ENCODE results near the gene FAXDC2. TPM values are rescaled to one million over a fixed set of nuclear protein-coding genes. Genes with fewer than 3 reads are reported as not detected.
A peak's percentile ranks its signal among the peaks of the same experiment; 100 is the strongest.

The FAXDC2 gene
- total RNA-seq, 1 donor = 17.4 TPM

GRCh38 chr5:154858297-154858971, 8.0 kb upstream of the FAXDC2 start, which contains the start of gene CNOT8:
CNOT8 (plus strand) TSS chr5:154858627; CDS start chr5:154863279, 4,652 bp downstream.
- peak; percentile 97 for DNase-seq (ENCODE audit: low read depth)
- no peak for TF ChIP-seq CTCF (IDR thresholded peaks at IDR 0.05; ENCODE audit: insufficient read depth, low read length)
- H3K4me3 ChIP-seq (ENCODE audit: low read depth, low read length) = peak within 1 kb of the TSS; percentile 69

GRCh38 chr5:154857530-154858296, 7.3 kb upstream of the FAXDC2 start:
- TF ChIP-seq CTCF (IDR thresholded peaks at IDR 0.05; ENCODE audit: insufficient read depth, low read length) = peak; percentile 14
- peak; percentile 97 for DNase-seq (ENCODE audit: low read depth)
- peak overlapping the region; percentile 69 for H3K4me3 ChIP-seq (ENCODE audit: low read depth, low read length)

GRCh38 chr5:154851351-154851750, 948 bp upstream of the FAXDC2 start:
- no peak overlapping the region for H3K4me3 ChIP-seq (ENCODE audit: low read depth, low read length)
- TF ChIP-seq CTCF (IDR thresholded peaks at IDR 0.05; ENCODE audit: insufficient read depth, low read length) = no peak
- DNase-seq (ENCODE audit: low read depth) = no peak

- peak; percentile 72 for DNase-seq (ENCODE audit: low read depth)
- H3K4me3 ChIP-seq (ENCODE audit: low read depth, low read length) = peak overlapping the region; percentile 74
- TF ChIP-seq CTCF (IDR thresholded peaks at IDR 0.05; ENCODE audit: insufficient read depth, low read length) = peak; percentile 12
Measured at GRCh38 chr5:154849791-154850201, 607 bp downstream of the FAXDC2 start.

GRCh38 chr5:154849264-154849785, 1.1 kb downstream of the FAXDC2 start:
- peak overlapping the region; percentile 74 for H3K4me3 ChIP-seq (ENCODE audit: low read depth, low read length)
- no peak for DNase-seq (ENCODE audit: low read depth)
- no peak for TF ChIP-seq CTCF (IDR thresholded peaks at IDR 0.05; ENCODE audit: insufficient read depth, low read length)

- no peak overlapping the region for H3K4me3 ChIP-seq (ENCODE audit: low read depth, low read length)
- no peak for TF ChIP-seq CTCF (IDR thresholded peaks at IDR 0.05; ENCODE audit: insufficient read depth, low read length)
- no peak for DNase-seq (ENCODE audit: low read depth)
Measured at GRCh38 chr5:154844809-154845208, 5.6 kb downstream of the FAXDC2 start.
